Coronary artery (tissue), 2 donors: ENCODE data around the gene SLAIN2.

Experiments
- DNase-seq: peaks from one replicate; pipeline ENCODE4 v3.0.0-alpha.2; 2017; ENCODE audit warnings: low spot score
- H3K27ac ChIP-seq, 2 donors: fragments of 200-600 bp; sonication (generic); one replicate each; pipeline ENCODE4 v1.5.1; 2016 to 2019
- H3K4me3 ChIP-seq: fragments of 200-600 bp; sonication (generic); 2 replicates; pipeline ENCODE4 v1.5.1; 2016; ENCODE audit warnings: mild to moderate bottlenecking, moderate library complexity
- CTCF ChIP-seq: fragments of 200-600 bp; sonication (generic); IDR thresholded peaks from one replicate; pipeline ENCODE4 v1.5.1; 2019; ENCODE audit warnings: antibody characterized with exemption

Gene SLAIN2

GRCh38 chr4:48405924-48406323 lies 64.6 kb downstream of the SLAIN2 start:
- Histone ChIP-seq H3K4me3 (no peak overlapping the region), H3K27ac (no peak overlapping the region)
- TF ChIP-seq CTCF = no peak
- DNase-seq = no peak

GRCh38 chr4:48409203-48409602 lies 67.9 kb downstream of the SLAIN2 start:
- no peak for DNase-seq
- Histone ChIP-seq H3K4me3 (no peak overlapping the region), H3K27ac (no peak overlapping the region)
- no peak for TF ChIP-seq CTCF

GRCh38 chr4:48410812-48411211 lies 69.5 kb downstream of the SLAIN2 start:
- Histone ChIP-seq H3K4me3 (no peak overlapping the region), H3K27ac (no peak overlapping the region)
- TF ChIP-seq CTCF = no peak
- DNase-seq = no peak

GRCh38 chr4:48420144-48420543 lies 78.8 kb downstream of the SLAIN2 start:
- H3K4me3 ChIP-seq = no peak overlapping the region
- H3K27ac ChIP-seq = no peak overlapping the region
- TF ChIP-seq CTCF = no peak
- DNase-seq = no peak

- Histone ChIP-seq H3K4me3 (no peak overlapping the region), H3K27ac (no peak overlapping the region)
- DNase-seq = no peak
- TF ChIP-seq CTCF = no peak
Observed at GRCh38 chr4:48421101-48421500, 79.8 kb downstream of the SLAIN2 start.

GRCh38 chr4:48428926-48429325 lies 87.6 kb downstream of the SLAIN2 start:
- Histone ChIP-seq H3K4me3 (no peak overlapping the region), H3K27ac (no peak overlapping the region)
- DNase-seq = no peak
- TF ChIP-seq CTCF = no peak

- no peak for DNase-seq
- Histone ChIP-seq H3K4me3 (no peak overlapping the region), H3K27ac (no peak overlapping the region)
- no peak for TF ChIP-seq CTCF
Observed at GRCh38 chr4:48429709-48430474, 88.6 kb downstream of the SLAIN2 start.
